ENCODE measurements around the gene SMR3A. TPM values are rescaled to one million over a fixed set of nuclear protein-coding genes. Genes with fewer than 3 reads are reported as not detected.

The SMR3A gene
- total and polyA plus RNA-seq, 2 experiments from 2014 or later = not detected

DNA sequence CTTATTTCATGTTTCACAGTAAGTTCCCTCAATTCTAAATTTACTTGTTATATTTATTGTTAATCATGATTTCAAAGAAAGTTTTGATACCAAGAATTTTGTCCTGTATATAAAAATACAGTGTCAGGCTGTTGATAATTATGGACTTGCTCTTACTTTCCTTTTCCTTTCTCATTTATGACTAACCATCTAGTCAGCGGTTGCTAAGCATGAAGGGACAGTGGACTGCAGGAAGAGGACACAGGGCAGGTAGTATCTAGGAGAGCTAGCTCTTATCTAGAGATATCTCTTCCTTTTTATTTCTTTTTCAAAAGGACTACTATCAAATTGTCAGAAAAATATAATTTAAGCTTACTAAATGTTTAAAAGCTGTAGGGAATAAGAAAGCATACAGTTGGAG is 38.8 kb downstream of the SMR3A start:
- H4K20me1 ChIP-seq (ENCODE audit: insufficient read depth) = no peaks in the 10 kb centered on the region
- H3K27ac ChIP-seq = no peak overlapping the region
- H3K79me2 ChIP-seq (ENCODE audit: insufficient read depth) = no peaks in the 10 kb centered on the region
- no peaks in the 10 kb centered on the region for H3K36me3 ChIP-seq (ENCODE audit: low read depth)
- in situ Hi-C loops (cut with MboI) = no loop called here
- H3K4me1 ChIP-seq (ENCODE audit: insufficient read depth) = no peaks in the 10 kb centered on the region
- no peaks in the 10 kb centered on the region for H3F3A ChIP-seq (ENCODE audit: insufficient read depth)
- no peaks in the 10 kb centered on the region for H3K27me3 ChIP-seq (replicated peaks; ENCODE audit: insufficient read depth)
- DNase-seq = no peak
- H2AFZ ChIP-seq = no peak overlapping the region
- WGBS, 2 experiments (ENCODE audit: low coverage in 1 of 2, low lambda C conversion rate in 2 of 2, missing lambda C conversion rate in 2 of 2) = 11% methylated on average over 1 of the region's 1 CpG
- H3K9me2 ChIP-seq (ENCODE audit: insufficient read depth) = no peaks in the 10 kb centered on the region
- TF ChIP-seq EZH2 (IDR thresholded peaks at IDR 0.05; ENCODE audit: insufficient read depth, poor library complexity, severe bottlenecking) (no peak), EZH2phosphoT487 (IDR thresholded peaks at IDR 0.05; ENCODE audit: insufficient read depth, low read depth) (no peak)
- H3K9ac ChIP-seq = no peak overlapping the region
- no peak overlapping the region for H3K4me3 ChIP-seq
- H3K9me3 ChIP-seq (ENCODE audit: low read depth) = no peaks in the 10 kb centered on the region
- no peak overlapping the region for H3K4me2 ChIP-seq (ENCODE audit: unreplicated experiment)

DNA sequence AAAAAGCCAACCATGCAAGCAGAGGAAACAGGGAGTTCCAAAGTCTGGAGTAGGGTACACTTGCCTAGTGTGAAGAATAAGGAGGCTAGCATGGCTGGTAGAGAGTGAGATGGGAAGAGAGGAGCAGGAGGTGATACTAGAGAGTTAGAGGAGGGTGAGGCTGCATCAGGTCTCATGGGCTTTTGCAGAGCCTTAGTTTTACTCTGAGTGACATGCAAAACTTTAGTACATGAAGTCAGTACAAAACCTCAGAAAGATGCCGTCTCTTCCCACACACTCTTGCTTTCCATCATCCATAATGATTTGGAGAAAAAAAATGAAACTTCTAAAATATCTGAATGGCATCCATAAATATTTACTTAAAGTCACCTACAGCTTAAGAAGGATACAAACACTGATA is 42.2 kb downstream of the SMR3A start:
- H2AFZ ChIP-seq = no peak overlapping the region
- 17 to 23% methylated on average over 1 of the region's 1 CpG for WGBS, 2 experiments (ENCODE audit: low coverage in 1 of 2, low lambda C conversion rate in 2 of 2, missing lambda C conversion rate in 2 of 2)
- H3K4me1 ChIP-seq (ENCODE audit: insufficient read depth) = no peaks in the 10 kb centered on the region
- no peaks in the 10 kb centered on the region for H3K9me2 ChIP-seq (ENCODE audit: insufficient read depth)
- no peaks in the 10 kb centered on the region for H3K27me3 ChIP-seq (replicated peaks; ENCODE audit: insufficient read depth)
- no peak overlapping the region for H3K27ac ChIP-seq
- DNase-seq = no peak
- no peaks in the 10 kb centered on the region for H3K9me3 ChIP-seq (ENCODE audit: low read depth)
- H4K20me1 ChIP-seq (ENCODE audit: insufficient read depth) = no peaks in the 10 kb centered on the region
- no peak overlapping the region for H3K9ac ChIP-seq
- H3K36me3 ChIP-seq (ENCODE audit: low read depth) = no peaks in the 10 kb centered on the region
- H3K4me3 ChIP-seq = no peak overlapping the region
- no peaks in the 10 kb centered on the region for H3F3A ChIP-seq (ENCODE audit: insufficient read depth)
- in situ Hi-C loops (cut with MboI) = no loop called here
- no peak for TF ChIP-seq EZH2 (IDR thresholded peaks at IDR 0.05; ENCODE audit: insufficient read depth, poor library complexity, severe bottlenecking)
- TF ChIP-seq EZH2phosphoT487 (IDR thresholded peaks at IDR 0.05; ENCODE audit: insufficient read depth, low read depth) = no peak
- no peaks in the 10 kb centered on the region for H3K79me2 ChIP-seq (ENCODE audit: insufficient read depth)
- H3K4me2 ChIP-seq (ENCODE audit: unreplicated experiment) = no peak overlapping the region

GRCh38 chr4:70405765-70406164 is 45.2 kb downstream of the SMR3A start:
- WGBS, 2 experiments (ENCODE audit: low coverage in 1 of 2, low lambda C conversion rate in 2 of 2, missing lambda C conversion rate in 2 of 2) = 9 to 12% methylated on average over 6 of the region's 6 CpGs
- TF ChIP-seq EZH2phosphoT487 (IDR thresholded peaks at IDR 0.05; ENCODE audit: insufficient read depth, low read depth) (no peak), EZH2 (IDR thresholded peaks at IDR 0.05; ENCODE audit: insufficient read depth, poor library complexity, severe bottlenecking) (no peak)
- no peak overlapping the region for H3K27ac ChIP-seq
- H3K79me2 ChIP-seq (ENCODE audit: insufficient read depth) = no peaks in the 10 kb centered on the region
- no peaks in the 10 kb centered on the region for H3K4me1 ChIP-seq (ENCODE audit: insufficient read depth)
- H4K20me1 ChIP-seq (ENCODE audit: insufficient read depth) = no peaks in the 10 kb centered on the region
- no peaks in the 10 kb centered on the region for H3K9me3 ChIP-seq (ENCODE audit: low read depth)
- no peak overlapping the region for H3K9ac ChIP-seq
- no peak overlapping the region for H2AFZ ChIP-seq
- no peaks in the 10 kb centered on the region for H3K9me2 ChIP-seq (ENCODE audit: insufficient read depth)
- in situ Hi-C loops (cut with MboI) = no loop called here
- H3K4me2 ChIP-seq (ENCODE audit: unreplicated experiment) = no peak overlapping the region
- no peaks in the 10 kb centered on the region for H3F3A ChIP-seq (ENCODE audit: insufficient read depth)
- no peak overlapping the region for H3K4me3 ChIP-seq
- H3K36me3 ChIP-seq (ENCODE audit: low read depth) = no peaks in the 10 kb centered on the region
- H3K27me3 ChIP-seq (replicated peaks; ENCODE audit: insufficient read depth) = no peaks in the 10 kb centered on the region
- DNase-seq = no peak

Other genes with a start within 250 kb of the SMR3A start
- gene PRR27, start 206.5 kb upstream of the SMR3A start, total RNA-seq (2014; rRNA removed; shearing (Covaris generic)) = not detected in 2 replicates
- not detected in 2 replicates for gene PRR27, start 206.5 kb upstream of the SMR3A start, polyA plus RNA-seq (2016; fragmentation: Nextera tagmentation; extraction: Ambion mirVana)
- gene ODAM, start 165.0 kb upstream of the SMR3A start, total RNA-seq (2014; rRNA removed; shearing (Covaris generic)) = not detected in 2 replicates
- gene ODAM, start 165.0 kb upstream of the SMR3A start, polyA plus RNA-seq (2016; fragmentation: Nextera tagmentation; extraction: Ambion mirVana) = not detected in 2 replicates
- not detected in 2 replicates for gene FDCSP, start 134.6 kb upstream of the SMR3A start, total RNA-seq (2014; rRNA removed; shearing (Covaris generic))
- not detected in 2 replicates for gene FDCSP, start 134.6 kb upstream of the SMR3A start, polyA plus RNA-seq (2016; fragmentation: Nextera tagmentation; extraction: Ambion mirVana)
- not detected in 2 replicates for gene CSN3, start 118.2 kb upstream of the SMR3A start, total RNA-seq (2014; rRNA removed; shearing (Covaris generic))
- not detected in 2 replicates for gene CSN3, start 118.2 kb upstream of the SMR3A start, polyA plus RNA-seq (2016; fragmentation: Nextera tagmentation; extraction: Ambion mirVana)
- not detected in 2 replicates for gene CABS1, start 25.8 kb upstream of the SMR3A start, total RNA-seq (2014; rRNA removed; shearing (Covaris generic))
- gene CABS1, start 25.8 kb upstream of the SMR3A start, polyA plus RNA-seq (2016; fragmentation: Nextera tagmentation; extraction: Ambion mirVana) = not detected in 2 replicates
- gene SMR3B, start 22.4 kb downstream of the SMR3A start, total RNA-seq (2014; rRNA removed; shearing (Covaris generic)) = not detected in 2 replicates
- gene SMR3B, start 22.4 kb downstream of the SMR3A start, polyA plus RNA-seq (2016; fragmentation: Nextera tagmentation; extraction: Ambion mirVana) = not detected in 2 replicates
- gene OPRPN, start 37.2 kb downstream of the SMR3A start, total RNA-seq (2014; rRNA removed; shearing (Covaris generic)) = not detected in 2 replicates
- gene OPRPN, start 37.2 kb downstream of the SMR3A start, polyA plus RNA-seq (2016; fragmentation: Nextera tagmentation; extraction: Ambion mirVana) = not detected in 2 replicates
- gene MUC7, start 111.4 kb downstream of the SMR3A start, total RNA-seq (2014; rRNA removed; shearing (Covaris generic)) = not detected in 2 replicates
- not detected in 2 replicates for gene MUC7, start 111.4 kb downstream of the SMR3A start, polyA plus RNA-seq (2016; fragmentation: Nextera tagmentation; extraction: Ambion mirVana)
- gene AMTN, start 157.8 kb downstream of the SMR3A start, total RNA-seq (2014; rRNA removed; shearing (Covaris generic)) = not detected in 2 replicates
- gene AMTN, start 157.8 kb downstream of the SMR3A start, polyA plus RNA-seq (2016; fragmentation: Nextera tagmentation; extraction: Ambion mirVana) = not detected in 2 replicates
- gene AMBN, start 231.5 kb downstream of the SMR3A start, total RNA-seq (2014; rRNA removed; shearing (Covaris generic)) = not detected in 2 replicates
- not detected in 2 replicates for gene AMBN, start 231.5 kb downstream of the SMR3A start, polyA plus RNA-seq (2016; fragmentation: Nextera tagmentation; extraction: Ambion mirVana)